Colonic mucosa (tissue), 4 donors: ENCODE results near the gene PPP6R1. TPM values are rescaled to one million over a fixed set of nuclear protein-coding genes. Genes with fewer than 3 reads are reported as not detected.

Experiments used
- DNase-seq: peaks from one replicate; pipeline ENCODE4 v3.0.0-alpha.2; 2020
- H3K27ac ChIP-seq: fragments of 200-600 bp; one replicate; pipeline ENCODE4 v1.8.0; 2021
- H3K27me3 ChIP-seq: fragments of 200-600 bp; one replicate; pipeline ENCODE4 v1.8.0; 2021
- H3K36me3 ChIP-seq: fragments of 200-600 bp; one replicate; pipeline ENCODE4 v1.8.0; 2021
- H3K4me1 ChIP-seq: fragments of 200-600 bp; one replicate; pipeline ENCODE4 v1.8.0; 2021; ENCODE audit warnings: mild to moderate bottlenecking
- H3K4me3 ChIP-seq: fragments of 200-600 bp; one replicate; pipeline ENCODE4 v1.8.0; 2021
- H3K9ac ChIP-seq, 2 donors: one replicate each; pipeline ENCODE4 v1.7.0; 2013; ENCODE audit warnings: control low read depth in 2 of 2, low read depth in 2 of 2, low read length in 2 of 2
- H3K9me3 ChIP-seq: fragments of 200-600 bp; one replicate; pipeline ENCODE4 v1.8.0; 2021
- CTCF ChIP-seq: fragments of 200-600 bp; IDR thresholded peaks from one replicate; pipeline ENCODE4 v1.8.0; 2022; ENCODE audit warnings: antibody characterized with exemption, mild to moderate bottlenecking
- intact Hi-C: fragments of 100-400 bp; cut with DNase I; formaldehyde crosslinking; loops from one replicate; pipeline ENCODE4 v1.14.1; 2022
- total RNA-seq, 2 donors: library from RNA; stranded (reverse); fragmentation: NEBNext Ultra II Directional in 1 of 2; extraction: Animal tissue kit (Norgen Biotek cat#: 25700) in 1 of 2; gene quantifications; one replicate each; pipeline ENCODE4 v1.2.1, GENCODE V29; 2021
- donor health status: healthy.
- donor health status: DM: no; HTN: no; CAD: no.
- donor health status: DM: no; HTN: no; CAD: no.

The PPP6R1 gene
- total RNA-seq, 2 donors from 2014 or later = 65.1 to 97.2 TPM

GRCh38 chr19:55241935-55242464 lies 16.8 kb downstream of the PPP6R1 start:
- Histone ChIP-seq H3K27me3 (no peaks in the 10 kb centered on the region), H3K27ac (no peak overlapping the region), H3K36me3 (peaks cover 35% of the 10 kb centered on the region), H3K4me1 (no peaks in the 10 kb centered on the region), H3K9ac (no peak overlapping the region), H3K4me3 (no peak overlapping the region), H3K9me3 (no peaks in the 10 kb centered on the region)
- TF ChIP-seq CTCF = no peak
- intact Hi-C loops = no loop called here
- DNase-seq = no peak

- Histone ChIP-seq H3K9me3 (no peaks in the 10 kb centered on the region), H3K36me3 (peaks cover 39% of the 10 kb centered on the region), H3K27me3 (no peaks in the 10 kb centered on the region), H3K9ac (no peak overlapping the region), H3K27ac (no peak overlapping the region), H3K4me3 (no peak overlapping the region), H3K4me1 (no peaks in the 10 kb centered on the region)
- no peak for TF ChIP-seq CTCF
- no peak for DNase-seq
- intact Hi-C loops = no loop called here
Observed at GRCh38 chr19:55241143-55241934, 17.5 kb downstream of the PPP6R1 start.

- Histone ChIP-seq H3K4me1 (no peaks in the 10 kb centered on the region), H3K9me3 (no peaks in the 10 kb centered on the region), H3K27me3 (no peaks in the 10 kb centered on the region), H3K36me3 (peaks cover 45% of the 10 kb centered on the region), H3K4me3 (no peak overlapping the region), H3K9ac (no peak overlapping the region), H3K27ac (no peak overlapping the region)
- no peak for TF ChIP-seq CTCF
- intact Hi-C loops = no loop called here
- DNase-seq = no peak
Observed at GRCh38 chr19:55240713-55241020, 18.1 kb downstream of the PPP6R1 start.

- H3K27ac ChIP-seq = no peak overlapping the region
- TF ChIP-seq CTCF = no peak
- no peak overlapping the region for H3K9ac ChIP-seq
- no peak overlapping the region for H3K4me3 ChIP-seq
- no peaks in the 10 kb centered on the region for H3K4me1 ChIP-seq
- no peak for DNase-seq
- H3K27me3 ChIP-seq = no peaks in the 10 kb centered on the region
- peaks cover 45% of the 10 kb centered on the region for H3K36me3 ChIP-seq
- H3K9me3 ChIP-seq = no peaks in the 10 kb centered on the region
- intact Hi-C loops = no loop called here
Observed at GRCh38 chr19:55239004-55239403, 19.8 kb downstream of the PPP6R1 start.

GRCh38 chr19:55238030-55238429 lies 20.8 kb downstream of the PPP6R1 start:
- Histone ChIP-seq H3K9me3 (no peaks in the 10 kb centered on the region), H3K4me3 (no peak overlapping the region), H3K27ac (no peak overlapping the region), H3K36me3 (peaks cover 45% of the 10 kb centered on the region), H3K27me3 (no peaks in the 10 kb centered on the region), H3K4me1 (no peaks in the 10 kb centered on the region), H3K9ac (no peak overlapping the region)
- no peak for TF ChIP-seq CTCF
- intact Hi-C loops = no loop called here
- DNase-seq = no peak
